A673 (cell line): ENCODE measurements around the gene CHIA. TPM values are rescaled to one million over a fixed set of nuclear protein-coding genes. Genes with fewer than 3 reads are reported as not detected.

Experiments used
- BruUV-seq: library from RNA; stranded (reverse); fragments of 400-500 nt; replicated peaks from 2 replicates; lab custom pipeline; 2021; lab: Mats Ljungman, UMichigan
- CTCF ChIA-PET: fragments of 300-600 bp; sonication (Branson Sonifier 250); formaldehyde crosslinking; loops from one replicate; lab custom pipeline; 2022; ENCODE audit warnings: antibody characterized with exemption; lab: Charles Lee
- POLR2A ChIA-PET: fragments of 300-600 bp; sonication (Branson Sonifier 250); formaldehyde crosslinking; loops from one replicate; lab custom pipeline; 2022; ENCODE audit warnings: antibody characterized with exemption; ENCODE audit not compliant: low non-redundant PET; lab: Charles Lee
- DNase-seq: peaks from one replicate; pipeline ENCODE4 v3.0.0-alpha.2; 2015; ENCODE audit warnings: low spot score
- H3K27ac ChIP-seq: fragments of 200-600 bp; sonication (generic); 2 replicates; pipeline ENCODE4 v1.5.1; 2016; ENCODE audit warnings: mixed run types, low read depth, mild to moderate bottlenecking, mixed read lengths, antibody characterized with exemption, low read length; ENCODE audit not compliant: poor library complexity, severe bottlenecking
- H3K27me3 ChIP-seq: fragments of 200-600 bp; sonication (generic); replicated peaks from 2 replicates; pipeline ENCODE4 v1.6.1; 2017; ENCODE audit warnings: mixed run types, low read depth, mild to moderate bottlenecking, mixed read lengths, antibody characterized with exemption, low read length; ENCODE audit not compliant: insufficient read depth, poor library complexity
- H3K36me3 ChIP-seq: fragments of 200-600 bp; sonication (generic); 2 replicates; pipeline ENCODE4 v1.6.1; 2016; ENCODE audit warnings: mixed run types, mild to moderate bottlenecking, mixed read lengths, antibody characterized with exemption, low read length; ENCODE audit not compliant: insufficient read depth, poor library complexity, severe bottlenecking
- H3K4me1 ChIP-seq: fragments of 200-600 bp; sonication (generic); 2 replicates; pipeline ENCODE4 v1.6.1; 2017; ENCODE audit warnings: mixed run types, mild to moderate bottlenecking, mixed read lengths, antibody characterized with exemption, low read length; ENCODE audit not compliant: insufficient read depth, poor library complexity, severe bottlenecking
- H3K4me3 ChIP-seq: fragments of 200-600 bp; sonication (generic); 2 replicates; pipeline ENCODE4 v1.5.1; 2016; ENCODE audit warnings: low read depth, mixed run types, mild to moderate bottlenecking, mixed read lengths, low read length; ENCODE audit not compliant: poor library complexity, severe bottlenecking
- H3K9me3 ChIP-seq: fragments of 200-600 bp; sonication (generic); 2 replicates; pipeline ENCODE4 v1.6.1; 2016; ENCODE audit warnings: mixed run types, low read depth, mild to moderate bottlenecking, mixed read lengths, antibody characterized with exemption, low read length; ENCODE audit not compliant: poor library complexity, severe bottlenecking
- EZH2 ChIP-seq: fragments of 200-600 bp; sonication (generic); IDR thresholded peaks from 2 replicates; pipeline ENCODE4 v1.6.1; 2017; ENCODE audit warnings: borderline replicate concordance, low read depth, mild to moderate bottlenecking, mixed read lengths, antibody characterized with exemption, low read length; ENCODE audit not compliant: poor library complexity, severe bottlenecking
- intact Hi-C: fragments of 100-400 bp; cut with micrococcal nuclease; formaldehyde crosslinking; loops from one replicate; pipeline ENCODE4 v1.10.0; 2022; ENCODE audit not compliant: unreplicated experiment
- total RNA-seq: library from RNA; stranded (reverse); gene quantifications from 2 replicates; pipeline ENCODE4 v1.2.3, GENCODE V29; 2021
- TF ChIP-seq, protein P1 (sequence below): fragments of 300-800, 200-600 bp; sonication (generic); conservative IDR thresholded peaks from 2 replicates; pipeline ENCODE4 v1.5.1; 2017; ENCODE audit warnings: low read depth, mild to moderate bottlenecking, antibody characterized with exemption, low read length, moderate library complexity, mixed read lengths

Gene CHIA
- total RNA-seq, 1 experiment from 2014 or later, result not detected

DNA sequence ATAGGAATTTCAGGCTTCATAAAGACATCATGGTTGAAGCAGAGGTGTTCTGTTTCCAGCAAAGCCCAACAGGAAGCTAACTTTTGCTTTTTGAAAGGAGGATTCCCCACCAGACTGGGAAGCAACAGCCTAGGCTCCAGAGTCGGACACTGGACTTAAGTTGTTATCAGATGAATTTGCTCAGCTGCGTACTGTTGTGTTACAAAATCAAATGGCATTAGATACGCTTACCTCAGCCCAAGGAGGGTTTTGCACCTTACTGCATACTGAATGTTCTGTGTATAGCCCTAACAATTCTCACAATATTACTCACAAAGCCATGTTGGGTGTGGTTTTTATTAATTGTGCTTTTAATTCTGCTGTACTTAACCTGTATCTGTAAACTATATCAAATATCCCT, 547 bp upstream of the CHIA start:
- no peak for DNase-seq
- BruUV-seq, result no TSS peak
- H3K27ac ChIP-seq, result no peak overlapping the region
- intact Hi-C loops, result no loop called here
- peaks cover 61% of the 10 kb centered on the region for H3K27me3 ChIP-seq
- CTCF ChIA-PET, result no interaction called here
- H3K9me3 ChIP-seq, result no peaks in the 10 kb centered on the region
- POLR2A ChIA-PET, result no interaction called here
- H3K4me1 ChIP-seq, result no peaks in the 10 kb centered on the region
- TF ChIP-seq EZH2, result no peak
- TF ChIP-seq, protein P1, sequence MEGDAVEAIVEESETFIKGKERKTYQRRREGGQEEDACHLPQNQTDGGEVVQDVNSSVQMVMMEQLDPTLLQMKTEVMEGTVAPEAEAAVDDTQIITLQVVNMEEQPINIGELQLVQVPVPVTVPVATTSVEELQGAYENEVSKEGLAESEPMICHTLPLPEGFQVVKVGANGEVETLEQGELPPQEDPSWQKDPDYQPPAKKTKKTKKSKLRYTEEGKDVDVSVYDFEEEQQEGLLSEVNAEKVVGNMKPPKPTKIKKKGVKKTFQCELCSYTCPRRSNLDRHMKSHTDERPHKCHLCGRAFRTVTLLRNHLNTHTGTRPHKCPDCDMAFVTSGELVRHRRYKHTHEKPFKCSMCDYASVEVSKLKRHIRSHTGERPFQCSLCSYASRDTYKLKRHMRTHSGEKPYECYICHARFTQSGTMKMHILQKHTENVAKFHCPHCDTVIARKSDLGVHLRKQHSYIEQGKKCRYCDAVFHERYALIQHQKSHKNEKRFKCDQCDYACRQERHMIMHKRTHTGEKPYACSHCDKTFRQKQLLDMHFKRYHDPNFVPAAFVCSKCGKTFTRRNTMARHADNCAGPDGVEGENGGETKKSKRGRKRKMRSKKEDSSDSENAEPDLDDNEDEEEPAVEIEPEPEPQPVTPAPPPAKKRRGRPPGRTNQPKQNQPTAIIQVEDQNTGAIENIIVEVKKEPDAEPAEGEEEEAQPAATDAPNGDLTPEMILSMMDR, result no peak
- no peak overlapping the region for H3K4me3 ChIP-seq
- H3K36me3 ChIP-seq, result no peaks in the 10 kb centered on the region

DNA sequence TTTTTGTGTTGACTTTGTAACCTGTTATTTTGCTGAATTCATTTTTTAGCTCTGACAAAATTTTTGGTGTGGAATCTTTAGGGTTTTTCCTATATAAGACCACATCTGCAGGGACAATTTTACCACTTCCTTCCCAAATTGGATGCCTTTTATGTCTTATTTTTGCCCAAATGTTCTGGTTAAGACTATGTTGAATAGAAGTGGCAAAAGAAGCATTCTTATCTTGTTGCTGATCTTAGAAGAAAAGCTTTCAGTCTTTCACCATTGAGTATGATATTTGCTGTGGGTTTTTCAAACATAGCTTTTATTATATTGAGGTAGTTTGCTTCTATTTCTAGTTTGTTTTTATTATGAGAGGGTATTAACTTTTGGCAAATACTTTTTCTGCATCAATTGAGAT, 3.7 kb downstream of the CHIA start:
- no peak overlapping the region for H3K27ac ChIP-seq
- no peak overlapping the region for H3K4me3 ChIP-seq
- H3K27me3 ChIP-seq, result peaks cover 29% of the 10 kb centered on the region
- H3K9me3 ChIP-seq, result no peaks in the 10 kb centered on the region
- intact Hi-C loops, result no loop called here
- ChIA-PET CTCF (no interaction called here), POLR2A (no interaction called here)
- no TSS peak for BruUV-seq
- no peaks in the 10 kb centered on the region for H3K36me3 ChIP-seq
- no peak for DNase-seq
- TF ChIP-seq, protein P1, result no peak
- TF ChIP-seq EZH2, result no peak
- no peaks in the 10 kb centered on the region for H3K4me1 ChIP-seq

DNA sequence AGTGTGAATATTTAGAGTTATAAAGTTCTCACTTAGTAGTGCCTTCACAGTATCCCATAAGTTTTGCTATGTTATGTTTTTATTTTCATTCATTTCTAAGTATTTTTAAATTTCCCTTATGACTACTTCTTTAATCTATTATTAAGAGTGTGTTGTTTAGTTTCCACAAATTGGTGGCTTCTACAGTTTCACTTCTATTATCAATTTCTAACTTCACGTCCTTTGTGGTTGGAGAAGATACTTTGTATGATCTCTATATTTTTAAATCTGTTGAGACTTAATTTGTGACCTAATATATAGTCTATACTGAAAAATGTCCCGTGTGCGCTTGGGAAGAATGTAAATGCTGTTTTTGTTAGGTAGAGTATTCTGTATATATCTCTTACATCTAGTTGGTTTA, 11.7 kb downstream of the CHIA start:
- H3K27me3 ChIP-seq, result peaks cover 52% of the 10 kb centered on the region
- H3K36me3 ChIP-seq, result no peaks in the 10 kb centered on the region
- BruUV-seq, result no TSS peak
- no peaks in the 10 kb centered on the region for H3K4me1 ChIP-seq
- H3K9me3 ChIP-seq, result no peaks in the 10 kb centered on the region
- H3K27ac ChIP-seq, result no peak overlapping the region
- no peak overlapping the region for H3K4me3 ChIP-seq
- TF ChIP-seq EZH2, result no peak
- TF ChIP-seq, protein P1, result no peak
- CTCF ChIA-PET, result no interaction called here
- DNase-seq, result no peak
- intact Hi-C loops, result no loop called here
- POLR2A ChIA-PET, result no interaction called here
